Lung (tissue), 12 donors: ENCODE measurements around the gene AHNAK. TPM values are rescaled to one million over a fixed set of nuclear protein-coding genes. Genes with fewer than 3 reads are reported as not detected.

Experiments used
- ATAC-seq: fragments of 200-7000 bp; cut with Tn5 transposase; one replicate; pipeline ENCODE4 v1.9.1; 2020; ENCODE audit warnings: moderate number of reproducible peaks; ENCODE audit not compliant: insufficient read depth, low FRiP score
- DNase-seq, 3 donors: peaks; one replicate each; pipeline ENCODE4 v3.0.0-alpha.2; 2013 to 2017
- H3K27ac ChIP-seq, 2 donors: one replicate each; pipeline ENCODE4 v1.5.1; 2013; ENCODE audit warnings: mild to moderate bottlenecking in 2 of 2, moderate library complexity in 2 of 2, control low read depth in 1 of 2, inconsistent platforms in 1 of 2, low read depth in 1 of 2, low read length in 1 of 2
- H3K27me3 ChIP-seq, 3 donors: one replicate each; pipeline ENCODE4 v1.5.1; 2013; ENCODE audit warnings: low read length in 2 of 3; ENCODE audit not compliant: control insufficient read depth in 3 of 3, insufficient read depth in 3 of 3
- H3K36me3 ChIP-seq, 4 donors: one replicate each; pipeline ENCODE4 v1.5.1; 2013; ENCODE audit warnings: low read length in 4 of 4, mild to moderate bottlenecking in 1 of 4, moderate library complexity in 1 of 4; ENCODE audit not compliant: control insufficient read depth in 4 of 4, insufficient read depth in 4 of 4
- H3K4me1 ChIP-seq, 5 donors: one replicate each; pipeline ENCODE4 v1.5.1; 2013; ENCODE audit warnings: low read length in 5 of 5, mild to moderate bottlenecking in 2 of 5, moderate library complexity in 1 of 5; ENCODE audit not compliant: control insufficient read depth in 5 of 5, insufficient read depth in 5 of 5
- H3K4me3 ChIP-seq: one replicate; pipeline ENCODE4 v1.5.1; 2013; ENCODE audit warnings: mild to moderate bottlenecking, control low read depth, moderate library complexity
- H3K9ac ChIP-seq, 2 donors: one replicate each; pipeline ENCODE4 v1.5.1; 2013; ENCODE audit warnings: low read length in 2 of 2, control low read depth in 1 of 2; ENCODE audit not compliant: insufficient read depth in 1 of 2
- H3K9me3 ChIP-seq, 4 donors: one replicate each; pipeline ENCODE4 v1.5.1; 2013; ENCODE audit warnings: low read length in 3 of 4, mild to moderate bottlenecking in 1 of 4, moderate library complexity in 1 of 4; ENCODE audit not compliant: control insufficient read depth in 4 of 4, insufficient read depth in 3 of 4
- WGBS, 2 donors: extraction: QIAGEN DNeasy Blood & Tissue Kit; methylation state at CpG; one replicate each; pipeline ENCODE4 v1.1.7; 2013; 5-methylcytosine and 5-hydroxymethylcytosine counted together
- polyA plus RNA-seq, 2 donors: library from polyadenylated mRNA; stranded (reverse); fragments of 200-250 nt; gene quantifications; one replicate each; pipeline ENCODE4 v1.2.1, GENCODE V29; 2013
- total RNA-seq, 2 donors: library from RNA; depleted of rRNA in 1 of 2; stranded (reverse); fragments of >200 nt in 1 of 2; gene quantifications; one replicate each; pipeline ENCODE4 v1.2.1, GENCODE V29; 2014 to 2021
- TF ChIP-seq, protein P1 (sequence below): IDR thresholded peaks from 2 replicates; pipeline ENCODE4 v1.5.1; 2012; ENCODE audit warnings: mild to moderate bottlenecking; ENCODE audit errors: control extremely low read depth, extremely low read depth
- donor health status: control.
- donor health status: control.
- donor health status: Bipolar disorder and iron deficiency.
- donor health status: healthy.
- donor health status: DM: yes; HTN: yes; CAD: no.

The AHNAK gene
- total and polyA plus RNA-seq, 4 donors = 66.5 to 707 (median 238) TPM

- ATAC-seq (no peak), DNase-seq (peak in 1 of 3 donors; percentile 25)
- Histone ChIP-seq H3K9ac (no peak overlapping the region), H3K4me1 (peaks cover 0 to 25% (median 18%) of the 10 kb centered on the region in 5 donors), H3K36me3 (no peaks in the 10 kb centered on the region), H3K27ac (no peak overlapping the region), H3K4me3 (no peak overlapping the region), H3K27me3 (no peaks in the 10 kb centered on the region), H3K9me3 (no peaks in the 10 kb centered on the region)
- TF ChIP-seq, protein P1, sequence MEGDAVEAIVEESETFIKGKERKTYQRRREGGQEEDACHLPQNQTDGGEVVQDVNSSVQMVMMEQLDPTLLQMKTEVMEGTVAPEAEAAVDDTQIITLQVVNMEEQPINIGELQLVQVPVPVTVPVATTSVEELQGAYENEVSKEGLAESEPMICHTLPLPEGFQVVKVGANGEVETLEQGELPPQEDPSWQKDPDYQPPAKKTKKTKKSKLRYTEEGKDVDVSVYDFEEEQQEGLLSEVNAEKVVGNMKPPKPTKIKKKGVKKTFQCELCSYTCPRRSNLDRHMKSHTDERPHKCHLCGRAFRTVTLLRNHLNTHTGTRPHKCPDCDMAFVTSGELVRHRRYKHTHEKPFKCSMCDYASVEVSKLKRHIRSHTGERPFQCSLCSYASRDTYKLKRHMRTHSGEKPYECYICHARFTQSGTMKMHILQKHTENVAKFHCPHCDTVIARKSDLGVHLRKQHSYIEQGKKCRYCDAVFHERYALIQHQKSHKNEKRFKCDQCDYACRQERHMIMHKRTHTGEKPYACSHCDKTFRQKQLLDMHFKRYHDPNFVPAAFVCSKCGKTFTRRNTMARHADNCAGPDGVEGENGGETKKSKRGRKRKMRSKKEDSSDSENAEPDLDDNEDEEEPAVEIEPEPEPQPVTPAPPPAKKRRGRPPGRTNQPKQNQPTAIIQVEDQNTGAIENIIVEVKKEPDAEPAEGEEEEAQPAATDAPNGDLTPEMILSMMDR = no peak
- 60 to 77% methylated on average over 5 of the region's 5 CpGs for WGBS, 2 donors
These were observed 100.5 kb downstream of the AHNAK start for GRCh38 chr11:62446091-62446490.

DNA sequence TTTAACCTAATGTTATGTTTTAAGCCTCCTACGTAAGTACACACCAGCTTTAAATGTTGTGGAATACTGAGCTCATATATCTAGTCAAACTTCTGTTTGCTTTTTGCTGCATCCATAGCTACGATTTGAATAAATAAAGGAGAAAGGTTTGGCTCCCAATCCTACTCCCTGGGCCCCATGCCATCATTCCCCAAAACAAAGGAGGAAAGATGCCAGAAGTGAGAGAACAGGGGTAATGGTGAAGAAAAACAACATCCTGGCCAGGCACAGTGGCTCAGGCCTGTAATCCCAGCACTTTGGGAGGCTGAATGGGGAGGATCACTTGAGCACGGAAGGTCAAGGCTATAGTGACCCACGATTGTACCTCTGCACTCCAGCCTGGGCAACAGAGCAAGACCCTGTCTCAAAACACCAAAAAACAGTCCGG, 101.3 kb downstream of the AHNAK start:
- no peak for ATAC-seq
- peak overlapping the region in 1 of 2 donors; percentile 26 for H3K27ac ChIP-seq
- H3K9ac ChIP-seq = peak overlapping the region in 1 of 2 donors; percentile 94
- TF ChIP-seq, protein P1 = no peak
- H3K36me3 ChIP-seq = no peaks in the 10 kb centered on the region
- H3K9me3 ChIP-seq = no peaks in the 10 kb centered on the region
- H3K4me3 ChIP-seq = no peak overlapping the region
- H3K4me1 ChIP-seq = peaks cover 0 to 29% (median 18%) of the 10 kb centered on the region in 5 donors
- WGBS, 2 donors = 61 to 80% methylated on average over 5 of the region's 5 CpGs
- H3K27me3 ChIP-seq = no peaks in the 10 kb centered on the region
- DNase-seq = peak; percentile 93 to 98 (median 96)

GRCh38 chr11:62444835-62445234, 101.8 kb downstream of the AHNAK start:
- Histone ChIP-seq H3K4me3 (no peak overlapping the region), H3K9me3 (no peaks in the 10 kb centered on the region), H3K36me3 (no peaks in the 10 kb centered on the region), H3K9ac (peak overlapping the region; percentile 75 to 94), H3K27ac (peak overlapping the region in 1 of 2 donors; percentile 82), H3K27me3 (no peaks in the 10 kb centered on the region), H3K4me1 (peaks cover 0 to 34% (median 18%) of the 10 kb centered on the region in 5 donors)
- no peak for ATAC-seq
- no peak for DNase-seq
- 33 to 71% methylated on average over 9 of the region's 9 CpGs for WGBS, 2 donors
- TF ChIP-seq, protein P1 = no peak

DNA sequence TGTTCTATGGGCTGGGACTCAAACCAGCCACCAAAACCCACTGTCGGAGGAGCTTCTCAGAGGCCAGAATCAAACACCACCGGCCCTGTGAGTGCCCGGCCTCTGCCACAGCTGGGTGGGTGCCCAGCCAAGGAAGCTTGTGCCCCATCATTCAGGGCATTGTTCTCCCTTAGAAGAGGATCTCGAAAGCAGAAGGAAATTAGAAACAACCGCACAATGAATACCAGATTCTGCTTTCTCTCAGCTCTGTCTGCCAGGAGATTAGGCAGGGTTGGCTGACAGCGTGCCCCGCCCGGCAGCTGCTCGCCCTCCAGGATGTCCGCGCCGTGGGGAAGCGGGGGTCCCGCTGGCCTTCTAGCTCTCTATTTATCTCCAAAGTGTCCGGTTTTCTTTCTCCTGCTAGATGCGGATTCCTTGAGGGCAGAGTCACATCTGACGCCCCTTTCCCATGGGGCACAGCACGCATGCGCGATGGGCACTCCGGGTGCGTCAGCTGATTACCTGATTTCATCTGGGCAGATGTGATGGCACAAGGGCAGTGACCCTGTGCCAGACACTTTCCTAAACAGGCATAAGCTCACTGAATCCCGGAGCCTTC, 102.3 kb downstream of the AHNAK start:
- no peaks in the 10 kb centered on the region for H3K9me3 ChIP-seq
- peaks cover 0 to 35% (median 18%) of the 10 kb centered on the region in 5 donors for H3K4me1 ChIP-seq
- TF ChIP-seq, protein P1 = no peak
- WGBS, 2 donors = 13 to 21% methylated on average over 23 of the region's 23 CpGs
- peak overlapping the region; percentile 75 to 94 for H3K9ac ChIP-seq
- H3K27me3 ChIP-seq = no peaks in the 10 kb centered on the region
- DNase-seq (peak; percentile 47 to 85 (median 74)), ATAC-seq (no peak)
- peak overlapping the region; percentile 5 to 82 for H3K27ac ChIP-seq
- H3K36me3 ChIP-seq = no peaks in the 10 kb centered on the region
- no peak overlapping the region for H3K4me3 ChIP-seq
